GM12892 (cell line): ENCODE results near the gene EFEMP2.

Experiments used
- POLR2A ChIP-seq: IDR thresholded peaks from 2 replicates; pipeline ENCODE4 v1.6.1; 2011; ENCODE audit warnings: low read depth, low read length, control low read depth
- TAF1 ChIP-seq: IDR thresholded peaks from 2 replicates; pipeline ENCODE4 v1.6.1; 2011; ENCODE audit warnings: low read depth, mild to moderate bottlenecking, control low read depth, low read length, borderline replicate concordance

GRCh38 chr11:65886826-65887722 is 14.5 kb upstream of the EFEMP2 start:
- no peak for TF ChIP-seq POLR2A
- TF ChIP-seq TAF1 = no peak
